Measurements from ENCODE around the gene FER1L5.

GRCh38 chr2:96730212-96730611 lies 87.6 kb downstream of the FER1L5 start:
- TF ChIP-seq, protein P1, sequence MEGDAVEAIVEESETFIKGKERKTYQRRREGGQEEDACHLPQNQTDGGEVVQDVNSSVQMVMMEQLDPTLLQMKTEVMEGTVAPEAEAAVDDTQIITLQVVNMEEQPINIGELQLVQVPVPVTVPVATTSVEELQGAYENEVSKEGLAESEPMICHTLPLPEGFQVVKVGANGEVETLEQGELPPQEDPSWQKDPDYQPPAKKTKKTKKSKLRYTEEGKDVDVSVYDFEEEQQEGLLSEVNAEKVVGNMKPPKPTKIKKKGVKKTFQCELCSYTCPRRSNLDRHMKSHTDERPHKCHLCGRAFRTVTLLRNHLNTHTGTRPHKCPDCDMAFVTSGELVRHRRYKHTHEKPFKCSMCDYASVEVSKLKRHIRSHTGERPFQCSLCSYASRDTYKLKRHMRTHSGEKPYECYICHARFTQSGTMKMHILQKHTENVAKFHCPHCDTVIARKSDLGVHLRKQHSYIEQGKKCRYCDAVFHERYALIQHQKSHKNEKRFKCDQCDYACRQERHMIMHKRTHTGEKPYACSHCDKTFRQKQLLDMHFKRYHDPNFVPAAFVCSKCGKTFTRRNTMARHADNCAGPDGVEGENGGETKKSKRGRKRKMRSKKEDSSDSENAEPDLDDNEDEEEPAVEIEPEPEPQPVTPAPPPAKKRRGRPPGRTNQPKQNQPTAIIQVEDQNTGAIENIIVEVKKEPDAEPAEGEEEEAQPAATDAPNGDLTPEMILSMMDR (IDR thresholded peaks at IDR 0.05): no peak
- TF ChIP-seq POLR2A (IDR thresholded peaks at IDR 0.05): no peak

Data from body of pancreas (tissue), 4 donors.